Caki2 (cell line): ENCODE results near the gene ETNK1. TPM values are rescaled to one million over a fixed set of nuclear protein-coding genes. Genes with fewer than 3 reads are reported as not detected.
"Not testable (repeated sequence)": the region's sequence is repeated elsewhere in the genome, so short reads cannot be mapped to it uniquely, and the experiment has no call there.

Experiments
- DNase-seq: peaks from one replicate; pipeline ENCODE4 v3.0.0-alpha.2; 2015; ENCODE audit warnings: low read depth
- in situ Hi-C: cut with HindIII; loops from 2 replicates; pipeline ENCODE4 v1.10.0; 2016; ENCODE audit warnings: low sequenced_read_pairs, low pct_unique_long_range_greater_than_20kb, mixed read lengths
- total RNA-seq: library from RNA; depleted of rRNA; stranded (reverse); fragments of >200 nt; shearing (Covaris generic); gene quantifications from 2 replicates; pipeline ENCODE4 v1.2.3, GENCODE V29; 2014; ENCODE audit warnings: low replicate concordance

Gene ETNK1
- total RNA-seq, 1 experiment from 2014 or later, result 7.3 TPM

DNA sequence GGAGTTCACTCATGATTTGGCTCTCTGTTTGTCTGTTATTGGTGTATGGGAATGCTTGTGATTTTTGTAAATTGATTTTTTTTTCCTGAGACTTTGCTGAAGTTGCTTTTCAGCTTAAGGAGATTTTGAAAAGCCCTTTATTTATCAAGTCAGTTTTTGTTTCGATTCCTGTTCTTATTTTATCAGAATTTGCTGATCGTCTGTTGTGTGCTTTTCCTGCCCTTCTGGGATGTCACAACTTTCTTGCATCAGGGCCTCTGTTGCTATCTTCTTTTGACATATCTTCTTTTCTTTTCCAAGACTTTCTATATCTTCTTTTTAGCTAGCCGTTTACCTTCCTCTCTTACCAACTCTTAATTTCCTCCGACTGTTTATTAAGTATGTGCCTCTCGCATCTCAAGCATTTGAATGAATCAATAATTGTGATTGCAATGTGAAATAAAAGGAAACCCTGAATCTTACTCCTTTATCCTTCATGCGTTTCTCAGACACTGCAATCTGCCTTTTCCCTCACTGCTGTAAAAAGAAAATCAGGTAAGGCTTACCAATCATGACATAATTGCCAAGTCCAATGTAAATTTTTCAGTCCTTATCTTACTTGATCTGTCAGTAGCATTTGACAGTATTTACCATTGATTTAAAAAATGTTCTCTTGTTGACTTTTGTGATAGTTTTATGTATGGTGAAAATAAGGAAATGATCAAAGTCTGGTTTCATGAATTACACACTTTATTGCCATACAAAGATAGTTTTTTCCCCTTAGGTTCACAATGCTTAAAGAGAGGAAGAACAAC is 53.0 kb downstream of the ETNK1 start:
- in situ Hi-C loops, result no loop called here
- DNase-seq, result no peak

- DNase-seq, result no peak
- in situ Hi-C loops, result no loop called here
Observed at GRCh38 chr12:22682663-22683062, 57.7 kb downstream of the ETNK1 start.

- in situ Hi-C loops, result no loop called here
Observed at GRCh38 chr12:22683131-22683530, 58.2 kb downstream of the ETNK1 start.

DNA sequence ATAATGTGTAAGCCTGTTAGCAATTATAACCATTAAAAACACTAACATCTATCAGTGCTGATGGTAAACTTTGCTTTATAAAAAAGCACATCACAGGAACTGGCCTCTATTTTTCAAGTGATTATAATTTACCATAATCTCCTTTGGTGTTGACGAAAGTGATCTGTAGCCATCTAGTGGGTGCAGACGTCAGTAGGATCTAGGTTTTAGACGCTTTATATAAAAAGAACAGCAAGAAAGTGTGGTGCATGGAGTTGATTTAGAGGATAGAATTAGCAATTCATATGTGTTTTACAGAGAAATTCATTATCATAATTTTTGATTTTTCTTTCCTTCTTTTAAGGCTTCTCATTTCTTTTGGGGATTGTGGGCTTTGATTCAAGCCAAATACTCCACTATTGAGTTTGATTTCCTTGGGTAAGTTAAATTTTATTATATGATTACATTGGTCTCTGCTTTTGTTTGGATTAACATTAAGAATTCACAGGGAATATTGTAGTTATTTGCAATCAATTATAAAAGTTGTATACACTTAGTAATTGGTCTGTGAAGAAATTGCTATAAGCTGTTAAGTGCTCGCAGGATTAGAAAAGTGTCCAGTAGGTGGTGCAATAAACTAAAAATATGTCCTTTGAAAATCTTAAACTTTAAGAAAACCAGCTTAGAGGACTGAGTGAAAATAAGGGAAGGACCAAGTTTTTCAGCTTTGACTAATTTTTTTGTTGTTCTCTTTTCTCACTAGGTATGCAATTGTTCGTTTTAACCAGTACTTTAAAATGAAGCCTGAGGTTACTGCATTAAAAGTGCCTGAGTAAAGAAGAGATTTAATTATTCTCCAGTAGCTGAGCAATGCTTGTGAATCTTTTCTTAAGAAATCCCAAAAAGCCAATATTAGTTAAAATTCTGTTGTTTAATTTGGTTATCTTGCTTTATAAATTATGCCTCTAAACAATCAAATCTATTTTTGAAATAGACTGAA is 59.5 kb downstream of the ETNK1 start:
- in situ Hi-C loops, result no loop called here
- DNase-seq, result peak; percentile 29

More at GRCh38 chr12:22683131-22683530, 58.2 kb downstream of the ETNK1 start:
- no peak for DNase-seq

- DNase-seq, result no peak
- in situ Hi-C loops, result no loop called here
Observed at GRCh38 chr12:22686193-22686592, 61.2 kb downstream of the ETNK1 start.

DNA sequence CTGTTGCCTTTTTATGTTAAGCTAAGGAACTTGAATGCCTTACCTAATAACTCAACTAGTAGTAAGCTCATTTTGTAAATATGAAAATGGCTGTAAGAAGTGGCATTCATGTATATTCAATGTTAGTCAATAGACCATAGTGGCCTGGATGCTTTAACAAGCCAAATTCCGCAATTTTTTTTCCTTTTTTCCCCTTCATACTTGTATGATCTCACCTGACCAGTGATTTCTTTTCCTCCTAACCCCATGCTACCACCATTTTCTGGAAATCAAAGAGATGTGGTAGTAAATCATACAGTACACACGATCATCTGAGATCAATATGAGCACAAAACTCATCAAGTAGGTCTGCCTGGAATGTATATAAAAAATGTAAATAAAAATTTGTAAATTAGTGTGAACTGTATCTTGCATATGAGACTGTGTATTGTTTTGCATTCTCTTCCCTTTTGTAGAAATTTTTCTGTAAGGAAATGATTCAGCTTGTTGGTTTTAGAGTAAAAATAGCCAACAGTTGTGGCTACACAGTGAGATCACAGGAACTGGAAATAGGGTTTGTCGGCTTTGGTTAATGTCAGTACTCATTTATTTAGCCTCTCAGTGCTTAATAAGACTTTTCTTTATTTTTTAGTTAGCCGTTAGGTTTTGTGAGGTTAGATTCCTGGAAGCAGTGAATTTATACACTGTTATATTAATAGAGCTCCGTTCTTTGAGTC is 62.5 kb downstream of the ETNK1 start:
- in situ Hi-C loops, result no loop called here
- no peak for DNase-seq

- in situ Hi-C loops, result no loop called here
Observed at GRCh38 chr12:22689876-22690275, 64.9 kb downstream of the ETNK1 start.

DNA sequence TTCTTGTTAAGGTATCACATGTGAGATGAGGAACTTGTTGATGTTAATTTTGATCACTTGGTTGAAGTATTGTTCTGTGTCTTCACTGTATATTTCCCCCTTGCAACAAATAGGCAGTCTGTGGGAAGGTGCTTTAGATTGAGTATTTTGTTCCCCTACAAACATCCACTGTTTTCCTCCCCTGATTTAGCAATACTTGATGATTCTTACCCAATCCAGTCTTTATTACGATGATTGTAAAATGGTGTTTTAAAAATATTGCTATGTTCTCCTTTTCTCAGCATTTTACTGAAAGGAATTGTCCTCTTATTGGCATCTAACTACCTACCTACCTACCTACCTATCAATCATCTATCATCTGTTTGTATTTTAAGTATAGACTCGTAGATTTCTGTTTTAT is 66.3 kb downstream of the ETNK1 start:
- DNase-seq, result no peak
- in situ Hi-C loops, result no loop called here

More at GRCh38 chr12:22689876-22690275, 64.9 kb downstream of the ETNK1 start:
- no peak for DNase-seq

- in situ Hi-C loops, DNase-seq: not testable (repeated sequence)
Observed at GRCh38 chr12:22692467-22692866, 67.5 kb downstream of the ETNK1 start.

GRCh38 chr12:22692964-22693555 is 68.1 kb downstream of the ETNK1 start:
- in situ Hi-C loops, result no loop called here
- DNase-seq, result no peak

DNA sequence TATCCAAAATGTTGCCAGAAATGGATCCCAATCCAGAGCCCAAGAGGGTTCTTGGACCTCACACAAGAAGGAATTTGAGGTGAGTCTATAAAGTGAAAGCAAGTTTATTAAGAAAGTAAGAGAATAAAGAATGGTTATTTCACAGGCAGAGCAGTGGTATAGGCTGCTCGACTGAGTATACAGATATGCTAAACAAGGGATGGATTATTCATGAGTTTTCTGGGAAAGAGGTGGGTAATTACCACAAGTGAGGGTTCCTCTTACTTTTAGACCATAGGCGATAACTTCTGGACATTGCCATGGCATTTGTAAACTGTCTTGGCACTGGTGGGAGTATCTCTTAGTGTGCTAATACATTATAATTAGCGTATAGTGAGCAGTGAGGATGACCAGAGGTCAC is 73.6 kb downstream of the ETNK1 start:
- in situ Hi-C loops, result no loop called here
- DNase-seq, result no peak

DNA sequence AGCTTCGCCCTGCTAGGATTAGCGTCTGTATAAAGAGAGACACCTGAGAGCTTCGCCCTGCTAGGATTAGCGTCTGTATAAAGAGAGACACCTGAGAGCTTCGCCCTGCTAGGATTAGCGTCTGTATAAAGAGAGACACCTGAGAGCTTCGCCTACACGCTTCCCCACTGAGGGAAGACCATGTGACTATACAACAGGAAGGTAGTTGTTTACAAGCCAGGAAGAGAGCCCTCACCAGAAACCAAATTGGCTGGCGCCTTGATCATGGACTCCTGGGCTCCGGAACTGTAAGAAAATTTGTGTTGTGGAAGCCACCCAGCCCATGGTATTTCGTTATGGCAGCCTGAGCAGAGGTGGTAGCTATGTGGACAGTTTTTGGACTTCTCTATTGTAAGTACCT is 74.7 kb downstream of the ETNK1 start:
- DNase-seq, in situ Hi-C loops: not testable (repeated sequence)

DNA sequence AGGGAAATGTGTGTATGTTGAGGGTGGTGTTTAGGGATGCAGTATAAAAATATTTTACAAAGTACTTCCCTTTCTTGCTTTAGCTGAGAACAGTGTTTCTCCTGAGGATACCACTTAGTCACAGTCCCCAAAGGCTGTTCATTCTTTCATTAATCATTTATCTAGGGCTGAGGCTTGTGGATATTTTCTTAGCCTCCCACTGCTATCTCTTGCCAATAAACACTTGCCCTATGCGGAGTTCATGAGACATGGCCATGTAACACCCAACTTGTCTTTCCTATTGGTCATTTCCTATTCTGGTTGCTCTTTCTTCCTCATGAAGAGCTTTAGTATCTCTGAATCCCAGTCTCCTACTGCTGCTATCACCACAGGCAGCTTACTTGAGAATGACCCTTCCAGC is 75.1 kb downstream of the ETNK1 start:
- in situ Hi-C loops, result no loop called here
- DNase-seq, result peak; percentile 88

DNA sequence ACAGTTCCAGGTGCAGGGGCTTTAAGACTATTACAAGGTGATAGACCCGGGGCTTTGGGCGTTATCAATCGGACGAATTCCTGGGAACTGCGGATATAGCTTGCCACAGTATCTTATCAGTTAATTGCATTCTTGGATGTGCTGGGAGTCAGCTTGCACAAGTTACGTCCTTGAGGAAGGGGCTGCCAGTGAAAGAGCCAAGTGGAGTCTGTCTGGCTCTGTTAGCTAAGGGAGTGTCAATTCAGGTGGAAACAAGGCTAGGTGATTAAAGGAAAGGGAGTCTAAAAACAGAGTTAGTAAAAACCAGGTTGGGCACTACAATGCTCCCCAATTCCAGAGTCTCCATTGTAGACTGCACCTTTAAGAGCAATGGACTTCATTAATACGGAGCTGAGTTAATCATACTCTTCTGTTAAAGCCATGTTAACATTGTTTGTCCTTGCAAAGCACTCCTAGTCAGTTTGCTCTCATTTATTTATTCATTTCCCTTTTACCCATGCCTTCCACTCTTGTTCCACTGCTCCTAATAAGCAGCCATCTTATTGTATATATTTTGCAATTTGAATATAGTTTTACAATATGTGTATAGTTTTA is 76.3 kb downstream of the ETNK1 start:
- in situ Hi-C loops, DNase-seq: not testable (repeated sequence)

GRCh38 chr12:22702690-22703089 is 77.7 kb downstream of the ETNK1 start:
- DNase-seq, result no peak
- in situ Hi-C loops, result no loop called here

DNA sequence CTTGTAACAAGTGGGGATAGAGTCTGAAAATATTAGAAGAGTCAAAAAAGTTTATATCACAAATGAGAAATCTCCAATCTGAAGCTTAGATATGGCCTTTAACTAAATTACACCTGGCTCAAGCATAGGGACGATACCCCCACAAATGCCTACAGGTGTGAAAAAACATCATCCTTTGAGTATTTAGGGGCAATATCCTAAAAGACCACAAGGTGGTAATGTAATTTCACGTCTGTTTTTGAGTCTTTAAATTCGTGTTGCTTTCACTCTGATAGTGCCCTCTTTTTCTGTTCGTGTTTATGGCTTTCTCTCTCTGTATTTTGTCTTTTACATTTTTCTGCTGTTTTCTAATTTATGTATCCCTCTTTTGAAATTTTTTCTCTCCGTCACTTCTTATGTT is 84.3 kb downstream of the ETNK1 start:
- in situ Hi-C loops, result no loop called here
- DNase-seq, result no peak

DNA sequence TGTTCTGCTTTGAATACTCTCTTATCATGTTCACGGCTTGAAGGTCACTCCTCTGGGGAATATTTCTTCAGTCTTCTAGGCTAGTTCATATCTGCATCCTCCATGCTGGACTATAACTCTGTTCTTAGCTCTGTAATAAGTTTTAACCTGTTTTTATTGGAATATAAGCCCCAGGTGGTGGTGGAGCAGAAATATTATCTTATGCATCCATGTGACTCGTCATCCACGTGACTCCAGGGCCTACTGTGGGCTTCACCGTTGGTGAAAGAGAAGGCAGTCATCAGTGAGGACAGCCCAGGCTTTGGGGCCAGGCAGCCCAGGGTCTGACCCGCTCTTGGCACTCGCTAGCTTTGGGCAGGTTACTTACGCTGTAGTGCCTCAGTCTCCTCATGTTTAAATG is 87.1 kb downstream of the ETNK1 start:
- no peak for DNase-seq
- in situ Hi-C loops, result no loop called here

GRCh38 chr12:22715254-22715653 is 90.3 kb downstream of the ETNK1 start:
- no peak for DNase-seq
- in situ Hi-C loops, result no loop called here
